Jurkat, Clone E6-1 (cell line): ENCODE results near the gene ADPRH.
"Not testable (repeated sequence)": the region's sequence is repeated elsewhere in the genome, so short reads cannot be mapped to it uniquely, and the experiment has no call there.

Experiments
- DNase-seq: peaks from one replicate; pipeline ENCODE4 v3.0.0-alpha.2; 2011; ENCODE audit warnings: low read depth, low spot score
- H3K4me3 ChIP-seq: 2 replicates; pipeline ENCODE4 v1.5.1; 2011; ENCODE audit warnings: mild to moderate bottlenecking, low read length, control low read depth, moderate library complexity

ADPRH gene

DNA sequence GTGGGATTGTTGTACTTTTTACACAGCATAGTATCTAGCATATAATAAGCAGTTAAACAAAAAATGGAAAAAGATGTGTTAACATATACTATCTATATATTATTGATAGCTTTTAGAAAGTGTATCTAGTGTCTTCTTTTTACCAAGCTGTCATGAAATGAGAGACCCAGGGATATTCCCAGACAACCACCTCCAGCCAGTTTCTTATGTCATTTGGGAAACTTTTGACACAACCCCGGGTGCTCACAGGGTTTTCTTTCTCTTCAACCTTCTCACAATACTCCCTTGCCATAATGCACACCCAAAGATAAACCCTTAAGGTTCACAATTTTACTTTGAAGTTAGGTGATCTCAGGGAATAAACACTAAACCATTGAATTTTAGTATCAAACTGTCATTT, 13.6 kb downstream of the ADPRH start:
- no peak for DNase-seq

DNA sequence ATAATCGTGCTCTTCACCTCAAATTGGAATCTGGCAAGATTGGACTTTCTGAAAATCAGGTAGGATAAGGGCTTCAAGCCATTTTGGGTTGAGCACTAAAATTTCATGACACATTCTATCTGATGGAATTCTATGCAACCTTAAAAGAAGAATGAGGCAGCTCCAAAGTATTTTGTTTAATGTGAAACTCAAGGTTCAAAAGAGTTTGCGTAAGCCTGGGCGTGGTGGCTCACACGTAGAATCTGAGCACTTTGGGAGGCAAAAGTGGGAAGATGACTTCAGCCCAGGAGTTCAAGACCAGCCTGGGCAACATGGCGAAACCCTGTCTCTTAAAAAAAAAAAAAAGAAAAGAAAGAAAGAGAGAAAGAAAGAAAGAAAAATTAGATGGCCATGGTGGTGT, 14.8 kb downstream of the ADPRH start:
- DNase-seq = no peak
- no peak overlapping the region for H3K4me3 ChIP-seq

More for the DNA sequence above, 13.6 kb downstream of the ADPRH start:
- no peak overlapping the region for H3K4me3 ChIP-seq

DNA sequence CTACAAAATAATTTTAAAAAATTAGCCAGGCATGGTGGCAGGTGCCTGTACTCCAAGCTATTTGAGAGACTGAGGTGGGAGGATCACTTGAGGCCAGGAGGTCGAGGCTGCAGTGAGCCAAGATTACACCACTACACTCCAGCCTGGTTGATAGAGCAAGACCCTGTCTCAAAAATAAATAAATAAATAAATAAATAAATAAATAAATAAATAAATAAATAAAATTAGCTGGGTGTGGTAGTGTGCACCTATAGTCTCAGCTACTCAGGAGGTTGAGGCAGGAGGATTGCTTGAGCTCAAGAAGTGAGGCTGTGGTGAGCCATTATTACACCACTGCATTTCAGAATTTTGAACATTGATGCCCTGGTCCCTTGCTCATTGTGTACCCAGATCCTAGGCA, 15.6 kb downstream of the ADPRH start:
- DNase-seq, H3K4me3 ChIP-seq: not testable (repeated sequence)

- no peak for DNase-seq
- H3K4me3 ChIP-seq = no peak overlapping the region
These were observed 16.5 kb downstream of the ADPRH start for GRCh38 chr3:119595639-119596334.

GRCh38 chr3:119596398-119596797, 17.1 kb downstream of the ADPRH start:
- no peak overlapping the region for H3K4me3 ChIP-seq
- DNase-seq = no peak

DNA sequence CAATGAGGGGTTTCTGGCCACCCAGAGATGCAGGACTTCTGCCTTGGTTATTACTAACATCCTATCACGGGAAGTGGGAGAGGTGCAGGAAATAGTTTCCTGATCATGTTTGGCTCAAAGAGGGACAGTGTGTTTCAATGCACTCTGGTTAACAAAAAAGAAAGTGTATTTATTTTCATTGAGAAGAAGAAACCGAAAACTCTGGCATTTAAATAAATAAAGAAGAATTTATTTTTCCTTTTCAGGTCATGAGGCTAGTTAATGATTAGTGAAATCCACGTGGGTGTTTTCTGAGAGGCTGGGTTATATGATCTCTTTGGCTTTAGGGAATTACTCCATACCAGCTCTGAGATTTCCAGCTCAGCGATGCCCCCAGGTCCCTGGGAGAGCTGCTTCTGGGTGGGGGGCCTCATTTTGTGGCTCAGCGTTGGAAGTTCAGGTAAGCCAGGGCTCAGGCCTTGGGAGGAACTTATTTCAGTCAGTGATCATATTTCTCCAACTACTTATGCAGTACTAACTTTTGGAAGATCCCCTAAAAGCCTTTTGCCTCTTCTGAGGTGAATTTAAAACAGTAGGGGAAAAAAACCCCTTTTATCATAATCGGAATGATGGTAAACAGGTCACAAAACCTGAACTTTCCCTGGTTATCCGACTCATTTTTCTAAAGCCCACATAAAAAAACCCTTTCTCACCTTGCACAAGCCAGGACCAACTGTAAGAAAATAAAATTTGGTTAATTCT, 18.4 kb downstream of the ADPRH start, which contains the start of gene PLA1A:
TSS of gene PLA1A (plus strand) at position 338 of the 741 bp plus-strand sequence. CDS start at position 367, 29 bp downstream.
- no peak within 1 kb of the TSS for H3K4me3 ChIP-seq
- DNase-seq = no peak

- no peak overlapping the region for H3K4me3 ChIP-seq
- DNase-seq = no peak
These were observed 19.3 kb downstream of the ADPRH start for GRCh38 chr3:119598410-119599098.

- H3K4me3 ChIP-seq = no peak overlapping the region
- DNase-seq = no peak
These were observed 20.4 kb downstream of the ADPRH start for GRCh38 chr3:119599558-119600174.

GRCh38 chr3:119600732-119601131, 21.4 kb downstream of the ADPRH start:
- H3K4me3 ChIP-seq = no peak overlapping the region

DNA sequence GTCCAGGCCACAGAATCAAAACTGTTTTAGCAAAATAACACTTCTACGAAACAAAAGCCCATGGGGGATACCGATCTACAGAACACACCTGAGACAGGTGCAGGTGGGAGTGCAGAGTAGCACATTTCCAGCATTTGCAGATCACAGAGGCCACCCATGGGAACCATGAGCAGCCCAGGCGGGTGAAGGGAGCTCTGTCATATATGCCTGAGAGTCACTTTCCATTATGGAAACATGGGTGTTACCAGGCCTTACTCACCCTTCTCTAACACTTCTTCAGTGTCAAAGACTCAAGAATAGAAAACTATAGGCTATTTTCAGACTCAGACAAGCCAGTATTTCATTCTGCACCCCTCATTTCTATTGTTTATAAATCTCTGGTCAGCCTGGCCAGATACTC, 21.9 kb downstream of the ADPRH start:
- H3K4me3 ChIP-seq = no peak overlapping the region
- no peak for DNase-seq

More at GRCh38 chr3:119600732-119601131, 21.4 kb downstream of the ADPRH start:
- peak; percentile 12 for DNase-seq

GRCh38 chr3:119602676-119603075, 23.4 kb downstream of the ADPRH start:
- DNase-seq = no peak
- no peak overlapping the region for H3K4me3 ChIP-seq

DNA sequence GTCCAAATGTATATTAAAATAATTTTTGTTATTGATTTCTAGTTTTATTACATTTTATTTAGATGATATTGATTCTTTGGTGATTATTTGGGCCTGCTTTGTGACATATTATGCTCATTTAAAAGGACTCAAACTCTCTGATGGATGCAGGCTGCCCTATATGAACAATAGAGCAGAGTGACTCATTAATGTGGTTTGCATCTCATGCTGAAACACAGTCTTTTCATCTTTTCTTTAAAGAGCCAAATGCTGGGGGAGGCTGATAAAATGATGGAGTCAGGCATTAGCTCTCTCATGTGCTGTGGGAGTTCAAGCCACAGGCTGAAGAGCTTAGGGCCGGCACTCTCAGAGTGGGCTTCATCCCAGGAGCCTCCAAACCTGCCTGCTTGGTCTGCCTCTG, 25.6 kb downstream of the ADPRH start:
- DNase-seq = no peak
- H3K4me3 ChIP-seq = no peak overlapping the region

- DNase-seq = no peak
- H3K4me3 ChIP-seq = no peak overlapping the region
These were observed 29.2 kb downstream of the ADPRH start for GRCh38 chr3:119608405-119609000.

DNA sequence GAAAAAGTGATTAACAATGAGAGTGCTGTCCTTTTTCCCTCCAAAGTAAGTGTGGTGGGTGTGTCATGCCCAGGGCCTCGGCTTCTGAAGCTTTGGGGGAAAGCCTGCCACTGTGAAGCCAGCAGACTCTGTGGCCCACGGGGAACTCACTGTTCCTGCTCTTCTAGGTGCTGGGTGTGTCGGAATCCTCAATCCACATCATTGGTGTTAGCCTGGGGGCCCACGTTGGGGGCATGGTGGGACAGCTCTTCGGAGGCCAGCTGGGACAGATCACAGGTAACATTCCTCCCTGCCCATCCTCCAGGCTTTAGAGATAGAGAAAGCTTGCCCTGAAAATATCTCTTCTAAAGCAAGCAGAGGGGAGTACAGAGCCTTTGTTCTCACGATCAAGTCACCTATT, 30.0 kb downstream of the ADPRH start:
- no peak for DNase-seq
- H3K4me3 ChIP-seq = no peak overlapping the region

- DNase-seq = no peak
These were observed 32.4 kb downstream of the ADPRH start for GRCh38 chr3:119611664-119612063.

DNA sequence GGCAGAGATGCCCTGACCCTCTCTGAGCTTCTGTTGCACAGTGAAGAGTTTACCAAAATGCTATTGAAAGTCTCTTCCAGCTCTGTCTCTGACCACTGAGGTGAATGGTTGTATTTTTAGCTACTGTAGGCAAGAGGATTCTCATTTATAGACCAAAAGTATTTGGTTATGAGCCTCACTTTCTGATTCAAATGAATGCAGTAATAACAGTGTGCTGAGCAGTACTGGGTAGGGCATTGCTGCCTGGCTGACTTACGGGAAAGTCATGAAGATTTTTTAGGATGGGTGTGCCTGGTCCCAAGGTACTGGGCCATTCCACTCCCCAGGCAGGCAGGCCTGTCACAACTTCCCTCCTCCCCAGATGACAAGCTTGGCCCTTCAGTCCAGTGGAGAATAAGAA, 33.9 kb downstream of the ADPRH start:
- H3K4me3 ChIP-seq = no peak overlapping the region
- DNase-seq = no peak

More at GRCh38 chr3:119611664-119612063, 32.4 kb downstream of the ADPRH start:
- no peak overlapping the region for H3K4me3 ChIP-seq

DNA sequence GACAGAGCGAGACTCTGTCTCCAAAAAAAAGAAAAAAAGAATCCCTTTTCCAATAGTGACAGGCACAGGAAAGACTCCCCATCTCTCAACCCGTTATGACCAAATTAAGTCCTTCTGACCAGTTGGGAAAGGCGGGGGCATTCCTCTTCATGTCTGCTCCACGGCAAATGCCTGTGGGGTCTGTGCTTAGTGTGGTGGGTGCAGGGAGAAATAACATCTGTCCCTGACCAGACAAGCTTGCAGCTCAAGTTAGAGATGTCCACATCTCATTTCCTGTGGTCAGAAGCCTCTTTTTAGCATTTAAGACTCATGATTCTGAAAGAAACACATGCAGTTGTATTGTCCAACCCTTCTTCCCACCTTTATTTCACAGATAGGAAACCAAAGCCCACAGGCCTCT, 34.6 kb downstream of the ADPRH start:
- H3K4me3 ChIP-seq = no peak overlapping the region
- DNase-seq = no peak

- no peak for DNase-seq
- no peak overlapping the region for H3K4me3 ChIP-seq
These were observed 36.8 kb downstream of the ADPRH start for GRCh38 chr3:119616056-119616455.

GRCh38 chr3:119619094-119619493, 39.8 kb downstream of the ADPRH start:
- DNase-seq = no peak
- H3K4me3 ChIP-seq = no peak overlapping the region
